Amniotic epithelial cell (primary cell): ENCODE measurements around the gene ILKAP.
A peak's percentile ranks its signal among the peaks of the same experiment; 100 is the strongest.
"Not testable (repeated sequence)": the region's sequence is repeated elsewhere in the genome, so short reads cannot be mapped to it uniquely, and the experiment has no call there.

ENCODE experiments used
- DNase-seq: peaks from one replicate; pipeline ENCODE4 v3.0.0-alpha.2; 2010; ENCODE audit warnings: low read depth

Gene ILKAP

DNA sequence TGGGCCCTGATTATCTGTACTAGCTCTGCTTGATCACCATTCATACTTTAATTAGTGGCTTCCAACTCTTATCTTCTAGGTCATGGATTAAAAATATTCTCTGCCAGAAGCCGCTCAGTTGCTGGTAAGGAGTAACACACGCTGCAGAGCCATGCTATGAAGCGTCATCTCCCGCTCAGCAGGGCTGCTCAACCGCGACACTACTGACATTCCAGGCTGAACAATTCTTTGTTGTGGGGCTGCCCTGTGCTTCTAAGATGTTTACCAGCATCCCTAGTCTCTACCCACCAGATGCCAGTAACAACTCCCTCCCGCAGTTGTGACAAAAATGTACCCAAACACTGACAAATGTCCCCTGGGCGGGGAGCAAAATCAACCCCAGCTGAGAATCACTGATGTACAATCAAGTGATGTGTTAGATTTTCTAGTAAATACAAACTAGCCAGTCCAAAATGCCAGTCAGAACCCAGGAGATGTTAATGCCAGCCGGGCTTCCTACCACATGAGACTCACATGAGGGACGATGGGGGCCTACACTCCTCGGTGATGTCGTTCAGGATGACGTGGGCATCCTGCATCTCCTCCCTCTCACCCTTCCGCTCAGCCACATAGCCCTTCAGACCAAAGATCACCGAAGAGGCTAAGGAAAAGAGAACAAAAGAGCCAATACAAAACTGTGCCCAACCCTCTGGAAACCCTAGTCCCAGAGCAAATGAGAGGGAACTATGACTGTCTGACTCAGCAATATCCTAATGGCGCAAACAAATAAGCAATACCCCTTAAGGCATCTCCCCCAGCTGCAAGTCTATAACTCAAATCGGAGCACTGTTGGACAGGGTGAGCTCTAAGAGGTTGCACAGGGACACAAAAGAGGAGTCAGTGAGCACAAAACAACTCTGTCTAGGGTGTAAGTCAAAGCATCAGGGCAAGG, 15.6 kb downstream of the ILKAP start:
- no peak for DNase-seq

DNA sequence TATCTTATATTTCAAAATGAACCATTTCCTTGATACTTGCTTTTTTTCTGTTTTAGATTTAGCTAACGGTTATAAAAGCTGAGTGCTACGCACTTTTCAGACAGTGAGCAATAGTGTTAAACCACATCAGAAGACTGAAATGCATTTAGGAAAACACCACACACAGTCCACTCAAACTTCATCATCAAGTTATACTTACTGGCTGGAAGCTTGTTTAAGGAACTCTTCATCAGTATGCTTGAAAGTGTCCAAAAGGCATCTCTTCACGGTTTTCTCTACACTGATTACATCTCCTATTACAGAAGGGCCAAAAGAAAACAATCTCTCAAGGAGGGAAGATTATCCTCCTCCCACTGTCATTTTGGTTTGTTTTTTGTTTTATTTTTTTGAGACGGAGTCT, 19.7 kb downstream of the ILKAP start:
- no peak for DNase-seq

DNA sequence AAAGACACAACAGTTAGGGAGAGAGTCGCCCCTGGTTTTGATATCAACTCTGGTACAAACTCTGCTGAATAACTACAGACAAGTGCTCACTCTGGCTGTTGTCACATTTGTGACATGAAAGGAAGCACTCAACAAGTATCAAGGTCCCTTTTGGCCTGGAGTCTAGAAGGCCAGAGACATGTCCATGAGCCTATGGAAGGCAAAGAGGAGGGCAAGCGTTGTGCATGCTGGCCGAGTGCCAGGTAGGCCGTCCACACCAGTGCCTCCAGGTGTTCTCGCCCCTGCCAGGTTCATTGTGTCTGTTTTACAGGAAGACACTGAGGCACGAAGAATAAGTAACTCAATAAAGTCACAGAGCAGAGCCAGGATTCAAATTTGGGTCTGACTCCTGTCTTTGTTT, 21.1 kb downstream of the ILKAP start:
- no peak for DNase-seq

DNA sequence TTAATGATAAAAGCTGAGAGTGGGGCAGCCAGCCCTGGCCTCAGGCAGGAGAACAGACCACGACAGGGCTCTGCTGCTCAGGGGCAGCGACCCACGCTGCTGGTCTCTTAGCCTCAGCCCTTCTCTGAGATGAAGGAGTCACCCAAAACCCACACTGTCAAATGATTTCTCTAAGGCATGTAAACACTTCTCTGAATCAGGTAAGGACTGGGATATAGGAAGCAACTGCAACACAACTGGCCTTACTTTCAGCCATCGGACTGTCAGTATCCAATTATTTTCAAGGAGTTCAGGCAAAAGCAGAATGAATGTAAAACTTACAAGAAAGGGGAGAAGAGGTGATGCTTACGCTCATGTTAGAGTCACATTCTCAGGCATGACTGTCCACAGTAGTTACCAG, 22.9 kb downstream of the ILKAP start:
- DNase-seq = no peak

DNA sequence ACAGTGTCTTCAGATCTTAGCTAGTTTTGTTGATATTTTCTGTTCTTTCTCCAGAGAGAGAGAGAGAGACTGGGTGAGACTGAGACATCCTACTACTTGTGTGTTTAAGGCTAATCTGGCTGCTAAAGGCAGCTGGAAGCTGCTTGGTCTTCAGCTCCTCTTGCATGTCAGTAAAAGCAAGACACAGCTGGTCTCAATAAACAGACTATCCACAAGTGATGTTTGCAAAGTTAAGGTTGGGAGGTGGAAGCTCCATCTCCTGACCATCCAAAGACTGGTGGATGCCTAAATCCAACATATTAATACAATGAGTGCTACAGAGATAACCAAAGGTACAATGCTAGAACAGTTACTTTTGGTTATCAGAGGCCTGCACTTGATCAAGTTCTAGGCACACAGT, 26.9 kb downstream of the ILKAP start:
- DNase-seq = no peak

DNA sequence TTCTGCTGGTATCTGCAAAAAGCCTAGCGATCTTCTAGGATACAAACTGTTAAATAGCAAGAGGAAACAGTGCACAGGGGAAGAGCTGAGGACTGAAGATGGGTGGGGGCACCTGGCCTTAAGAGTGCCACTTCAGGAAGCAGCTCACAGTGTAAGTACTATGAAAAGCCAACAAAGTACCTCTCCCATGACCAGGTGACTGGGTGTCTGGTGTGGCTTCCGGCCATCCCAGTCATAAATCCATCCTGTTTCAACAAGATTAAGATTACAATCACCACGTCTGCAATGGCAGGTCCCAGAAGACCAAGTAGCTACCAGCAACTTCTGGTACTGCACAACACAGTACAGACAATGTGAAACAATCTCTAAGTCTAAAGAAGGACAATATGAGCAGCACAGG, 28.8 kb downstream of the ILKAP start:
- no peak for DNase-seq

DNA sequence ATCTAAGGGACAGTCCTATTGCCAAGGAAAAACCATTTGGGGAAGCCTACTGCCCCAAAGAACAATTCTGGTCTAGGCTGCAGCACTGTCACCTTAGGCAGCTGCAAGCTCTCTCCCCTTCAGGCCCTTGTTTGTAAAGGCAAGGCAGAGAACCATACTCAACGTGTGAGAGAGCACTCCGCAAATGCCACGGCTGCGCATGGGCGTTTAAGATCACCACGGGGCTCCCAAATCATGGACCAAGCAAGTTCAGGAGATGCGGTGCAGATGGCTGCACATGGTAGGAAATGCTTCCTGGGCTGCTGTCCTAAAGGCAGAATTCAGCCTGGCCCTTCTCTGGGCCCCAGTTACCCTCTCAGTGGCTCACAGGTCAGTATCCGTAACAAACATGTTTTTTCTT, 29.2 kb downstream of the ILKAP start:
- no peak for DNase-seq

DNA sequence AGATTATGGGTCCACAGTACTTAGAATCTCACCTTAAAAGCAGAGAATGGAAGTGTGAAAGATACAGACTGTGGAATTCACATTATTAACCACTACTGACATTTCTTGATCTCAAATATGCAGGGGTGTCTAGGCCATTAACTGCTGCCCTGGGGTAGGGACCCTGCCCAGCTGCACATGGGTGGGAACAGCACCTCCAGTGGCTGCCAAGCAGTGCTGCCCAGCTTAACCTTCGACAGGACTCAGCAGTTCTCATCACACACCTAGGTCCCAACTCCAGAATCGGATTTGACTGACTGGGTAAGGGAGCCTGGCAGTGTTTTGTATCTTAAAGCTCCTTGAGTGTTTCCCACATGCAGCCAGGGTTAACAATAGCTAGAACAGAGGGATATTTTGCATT, 29.8 kb downstream of the ILKAP start:
- no peak for DNase-seq

DNA sequence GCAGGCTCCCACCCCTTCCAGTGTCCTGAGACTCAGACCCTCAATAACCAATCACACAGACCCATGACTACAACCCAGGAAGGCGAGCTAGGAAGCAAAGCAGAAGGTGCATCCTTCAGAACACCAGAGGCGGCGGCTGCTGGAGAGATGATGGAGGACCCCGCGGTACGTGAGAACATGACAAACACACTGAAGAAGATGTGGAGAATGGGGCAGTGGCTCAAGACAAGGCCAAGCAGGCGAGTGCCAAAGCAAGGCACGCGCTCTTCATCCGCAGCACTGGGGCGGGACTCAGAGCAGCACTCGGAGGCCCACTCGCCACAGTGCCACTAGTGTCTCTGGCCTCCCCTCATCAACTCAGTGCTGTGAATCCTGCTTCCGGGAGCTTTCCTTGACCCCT, 31.1 kb downstream of the ILKAP start:
- DNase-seq = no peak

DNA sequence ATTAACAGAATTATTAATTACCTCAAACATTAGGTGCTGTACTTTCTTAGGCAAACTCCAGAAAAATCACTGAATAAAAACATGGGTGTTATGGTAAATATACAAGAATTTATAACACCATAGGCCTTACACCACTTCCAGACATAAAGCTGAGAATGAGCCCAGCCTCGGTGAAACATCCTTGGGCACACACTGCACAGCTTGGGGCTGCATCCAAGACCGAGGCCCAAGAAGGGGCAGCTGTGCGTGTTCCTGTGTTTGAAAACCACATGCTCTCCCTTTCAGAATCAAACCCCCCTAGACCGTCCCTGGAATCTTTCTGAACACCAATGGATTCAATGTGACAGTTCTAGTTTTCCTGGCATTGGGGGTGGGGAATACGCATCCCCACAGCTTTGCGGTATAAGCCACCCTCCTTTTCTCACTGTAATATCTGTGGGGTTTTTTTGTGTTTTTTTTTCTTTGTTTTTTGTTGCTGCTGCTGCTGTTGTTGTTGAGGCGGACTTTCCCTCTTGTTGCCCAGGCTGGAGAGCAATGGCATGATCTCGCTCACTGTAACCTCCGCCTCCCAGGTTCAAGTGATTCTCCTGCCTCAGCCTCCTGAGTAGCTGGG, 31.8 kb downstream of the ILKAP start:
- no peak for DNase-seq

DNA sequence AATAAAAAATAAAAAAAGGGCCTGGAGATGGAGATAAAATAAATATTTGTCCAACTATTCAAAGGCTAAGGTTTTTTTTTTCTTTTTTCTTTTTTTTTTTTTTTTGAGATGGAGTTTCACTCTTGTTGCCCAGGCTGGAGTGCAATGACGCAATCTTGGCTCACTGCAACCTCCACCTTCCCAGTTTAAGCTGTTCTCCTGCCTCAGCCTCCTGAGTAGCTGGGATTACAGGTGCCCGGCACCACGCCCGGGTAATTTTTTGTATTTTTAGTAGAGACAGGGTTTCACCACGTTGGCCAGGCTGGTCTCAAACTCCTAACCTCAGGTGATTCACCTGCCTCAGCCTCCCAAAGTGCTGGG, 32.4 kb downstream of the ILKAP start:
- DNase-seq = not testable (repeated sequence)

DNA sequence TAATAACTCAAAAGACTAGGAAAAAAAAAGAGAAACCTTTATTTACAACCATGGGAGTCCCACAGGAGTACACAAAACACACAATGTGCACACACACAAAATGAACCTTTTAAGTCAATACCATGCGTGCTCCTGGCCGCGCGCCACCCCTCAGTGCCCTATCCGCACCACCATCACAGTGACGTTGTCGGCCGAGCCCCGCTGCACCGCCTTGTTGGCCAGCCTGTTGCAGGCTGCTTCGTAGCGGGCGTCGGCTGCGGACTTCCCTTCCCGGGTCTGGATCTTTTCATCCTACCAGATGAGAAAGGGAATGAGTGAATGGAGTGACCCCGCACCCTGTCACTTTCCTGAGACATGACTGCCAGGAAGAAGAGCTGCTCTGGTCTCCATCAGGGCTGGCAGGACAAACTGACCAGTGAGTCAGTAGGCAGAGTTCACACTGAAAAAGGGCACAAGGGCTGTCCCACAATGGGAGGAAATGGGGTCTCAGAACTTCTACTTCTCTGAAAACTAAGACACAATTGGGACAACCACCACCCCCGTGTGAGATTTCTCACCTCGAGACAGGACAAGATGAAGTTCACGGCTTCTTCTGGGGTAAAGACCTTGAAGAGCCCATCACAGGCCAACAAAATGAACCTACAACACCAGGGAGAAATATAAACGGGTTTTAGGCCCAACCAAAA, 33.0 kb downstream of the ILKAP start:
- DNase-seq = no peak

DNA sequence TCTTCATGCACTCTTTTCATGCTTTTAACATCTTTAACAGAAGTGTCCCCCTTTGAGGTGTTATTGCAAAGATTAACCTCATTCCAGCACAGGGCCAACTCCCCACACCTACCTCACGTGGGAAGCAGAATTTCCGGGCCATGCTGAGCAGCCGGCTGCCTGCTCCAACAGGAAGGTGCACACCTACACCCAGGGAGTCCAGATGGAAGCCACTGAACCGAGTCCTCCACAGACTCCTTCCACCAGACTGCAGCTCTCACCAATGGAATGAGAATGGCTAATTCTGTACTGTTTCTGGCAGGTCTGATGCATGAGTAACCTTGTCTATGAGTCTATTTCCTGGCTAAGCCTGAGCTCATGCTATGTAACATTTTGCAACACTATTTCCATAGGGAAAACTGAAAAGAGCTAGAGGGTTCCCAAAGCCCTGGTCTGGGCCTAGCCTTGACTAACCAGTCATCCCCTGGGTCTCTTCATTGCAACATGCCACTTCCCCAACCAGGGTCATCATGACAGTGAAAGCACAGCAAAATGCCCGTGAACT, 33.7 kb downstream of the ILKAP start:
- DNase-seq = peak; percentile 95

DNA sequence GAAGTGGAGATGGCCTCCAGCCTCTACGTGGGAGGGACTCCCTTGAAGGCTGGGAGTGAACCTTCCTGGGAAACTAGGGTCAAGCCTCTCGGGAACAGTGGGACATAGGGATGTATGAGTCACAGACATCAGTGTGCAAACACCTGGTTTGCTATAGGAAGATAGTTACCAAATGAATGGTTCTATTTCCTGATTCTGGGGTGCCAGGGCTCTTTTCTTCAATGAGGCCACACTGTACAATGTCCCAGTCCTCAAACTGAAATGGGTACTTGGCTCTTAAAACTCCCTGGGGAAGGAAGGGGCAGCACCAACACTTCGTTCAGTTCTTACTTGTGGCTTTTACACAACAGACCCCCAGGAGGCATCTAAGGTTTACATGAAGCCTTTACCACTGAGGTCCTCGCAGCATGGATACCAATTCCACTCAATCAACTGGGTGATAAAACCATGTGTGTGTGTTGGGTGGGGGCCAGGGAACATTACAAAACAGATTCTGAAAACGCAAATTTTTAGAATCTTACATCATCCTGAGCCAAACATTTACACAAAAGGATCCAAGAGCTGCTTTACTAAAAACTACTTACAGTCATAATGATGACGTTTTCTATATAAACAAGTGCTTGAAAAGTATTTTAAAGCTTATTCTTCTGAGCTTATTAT, 34.3 kb downstream of the ILKAP start:
- DNase-seq = peak; percentile 92

DNA sequence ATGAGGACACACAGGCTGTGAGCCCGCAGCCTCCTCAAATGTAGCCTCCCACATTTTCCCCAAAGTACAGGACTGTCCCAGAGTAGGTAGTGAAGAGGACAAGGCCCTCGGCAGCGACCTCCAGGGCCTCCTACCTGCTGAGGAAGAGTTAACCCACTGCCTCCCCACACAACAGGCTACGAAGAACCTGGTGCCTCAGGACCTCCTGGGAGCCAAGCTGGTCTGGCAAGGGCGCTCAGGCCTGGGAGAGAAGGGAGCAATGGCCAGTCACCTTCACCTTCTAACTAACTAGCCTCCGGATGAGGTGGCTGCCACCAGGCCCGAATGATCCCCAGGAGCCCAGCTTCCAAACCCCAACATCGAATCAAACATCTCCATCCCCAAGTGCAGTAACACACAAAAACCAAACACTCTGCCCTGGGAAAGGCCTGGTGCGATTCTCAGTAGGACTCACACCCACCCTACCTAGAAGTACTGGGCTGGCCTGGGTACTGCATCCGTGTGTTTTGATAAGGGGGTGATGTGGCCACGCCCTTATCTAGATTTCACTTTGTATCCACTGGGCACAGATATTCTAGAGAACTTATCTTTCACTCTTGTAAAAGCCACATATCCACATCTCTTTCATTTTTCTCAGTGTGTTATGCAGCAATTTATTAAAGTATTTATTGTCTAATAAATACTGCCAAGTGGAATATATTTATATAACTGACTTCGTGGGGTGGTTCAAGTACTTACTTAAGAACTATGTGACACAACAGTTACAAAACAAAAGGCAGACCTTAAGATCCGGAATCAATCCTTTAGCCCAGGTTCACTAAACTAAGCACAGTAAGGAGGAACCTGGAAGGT, 35.1 kb downstream of the ILKAP start:
- DNase-seq = no peak

DNA sequence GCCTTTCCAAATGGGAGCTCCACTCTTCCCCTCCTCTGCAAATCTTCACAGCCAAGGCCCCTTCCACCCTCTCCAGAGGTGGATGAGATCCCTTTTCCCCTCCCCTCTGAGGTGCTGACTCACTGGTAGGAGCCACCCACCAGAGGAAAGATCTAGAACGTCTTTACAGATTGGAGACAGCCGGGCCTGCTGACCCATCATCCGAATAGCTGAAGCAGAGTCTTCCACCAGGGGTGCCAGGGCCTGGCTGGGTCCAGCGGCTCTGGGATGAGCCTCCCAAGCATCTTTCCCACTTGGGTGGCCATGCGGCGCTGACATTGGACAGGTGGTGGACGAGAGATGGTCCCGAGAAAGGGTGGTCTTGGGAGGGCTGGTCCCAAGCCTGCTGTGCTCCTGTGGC, 35.7 kb downstream of the ILKAP start:
- peak; percentile 40 for DNase-seq

DNA sequence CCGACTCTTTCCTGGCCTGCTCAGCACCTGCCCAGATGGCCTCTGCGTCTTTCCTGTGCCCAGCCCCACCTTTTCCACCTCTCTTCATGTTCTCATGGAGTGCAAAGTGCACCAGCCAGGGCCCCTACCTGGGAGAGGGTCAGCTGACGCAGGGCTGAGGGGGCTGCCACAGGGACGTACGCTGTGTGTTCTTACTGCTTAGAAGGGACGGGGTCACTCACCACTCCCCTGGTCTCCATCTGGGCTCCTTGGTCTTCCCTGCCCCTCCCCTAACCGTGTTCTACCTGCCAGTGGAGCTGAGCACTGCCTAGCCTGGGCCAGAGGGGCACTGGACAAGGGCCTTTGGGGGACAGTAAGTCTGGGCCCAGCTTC, 36.2 kb downstream of the ILKAP start:
- DNase-seq = no peak

DNA sequence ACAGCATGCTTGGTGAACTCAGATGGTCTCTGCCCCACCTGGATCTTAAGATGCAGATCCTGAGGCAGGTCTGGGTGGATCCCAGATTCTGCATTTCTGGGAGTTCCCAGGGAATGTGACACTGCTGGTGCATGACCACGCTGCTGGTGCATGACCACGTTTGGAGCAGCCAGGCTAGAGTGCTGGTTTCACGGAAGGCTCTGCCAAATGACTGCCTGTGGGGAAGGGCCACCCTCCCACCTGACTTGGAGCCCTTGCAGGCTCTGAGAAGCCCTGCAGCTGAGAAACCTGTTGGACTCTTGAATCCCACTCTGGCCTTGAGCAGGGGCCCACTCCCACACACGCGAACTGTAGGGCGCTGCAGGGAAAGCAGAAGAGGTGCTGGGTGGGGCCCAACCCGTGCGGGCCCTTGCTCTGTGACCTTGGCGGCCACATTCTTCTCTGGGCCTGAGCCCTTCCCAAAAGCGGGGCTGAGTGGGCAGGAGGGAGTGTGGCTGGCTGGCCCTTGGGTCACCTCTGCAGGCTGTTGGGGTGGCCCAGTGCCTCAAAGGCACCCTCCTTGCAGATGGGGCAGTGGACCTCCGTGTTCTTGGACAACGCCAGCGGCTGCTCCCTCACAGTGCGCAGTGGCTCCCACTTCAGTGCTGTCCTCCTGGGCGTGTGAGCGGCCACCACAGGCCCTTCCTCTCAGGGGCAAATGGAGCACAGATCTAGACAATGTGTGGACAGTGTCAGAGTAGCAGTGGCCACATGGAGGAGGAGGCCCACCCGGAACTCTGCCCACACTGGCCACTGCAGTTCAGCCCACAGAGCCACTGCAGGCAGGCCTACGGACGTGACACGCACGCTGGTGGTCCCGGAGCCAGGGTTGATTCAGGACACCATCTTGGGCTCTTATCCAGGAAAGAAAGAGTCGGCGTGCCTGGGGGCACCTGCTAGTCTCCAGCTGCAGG, 36.8 kb downstream of the ILKAP start:
- no peak for DNase-seq

DNA sequence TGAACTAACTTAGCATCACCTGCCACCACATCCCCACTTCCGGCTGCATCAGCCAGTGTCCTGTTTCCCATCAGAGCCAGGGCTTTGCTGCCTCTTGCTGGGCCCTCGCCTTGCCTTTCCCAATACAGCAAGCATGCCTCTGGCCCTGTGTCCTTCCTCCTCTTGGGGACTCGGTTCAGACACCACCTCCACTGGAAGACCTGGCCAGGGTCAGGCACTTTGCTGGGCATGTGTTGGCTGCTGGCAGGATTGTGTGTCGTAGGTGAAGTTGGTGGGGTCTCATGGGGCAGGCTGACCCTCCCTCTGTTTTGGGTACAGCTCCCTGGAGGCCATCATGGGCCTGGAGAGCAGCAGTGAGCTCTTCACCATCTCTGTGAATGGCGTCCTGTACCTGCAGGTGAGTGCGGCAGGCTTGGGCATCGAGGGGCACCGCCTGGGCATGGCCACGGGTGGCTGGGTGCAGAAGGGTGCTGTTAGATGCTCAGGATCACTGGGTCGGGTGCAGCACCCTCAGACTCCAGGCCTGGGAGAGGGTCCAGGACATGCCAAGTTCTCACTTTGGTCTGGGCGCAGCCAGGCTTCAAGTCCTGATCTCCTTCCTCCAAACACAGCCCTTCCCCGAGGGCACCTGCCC, 38.1 kb downstream of the ILKAP start:
- DNase-seq = no peak

DNA sequence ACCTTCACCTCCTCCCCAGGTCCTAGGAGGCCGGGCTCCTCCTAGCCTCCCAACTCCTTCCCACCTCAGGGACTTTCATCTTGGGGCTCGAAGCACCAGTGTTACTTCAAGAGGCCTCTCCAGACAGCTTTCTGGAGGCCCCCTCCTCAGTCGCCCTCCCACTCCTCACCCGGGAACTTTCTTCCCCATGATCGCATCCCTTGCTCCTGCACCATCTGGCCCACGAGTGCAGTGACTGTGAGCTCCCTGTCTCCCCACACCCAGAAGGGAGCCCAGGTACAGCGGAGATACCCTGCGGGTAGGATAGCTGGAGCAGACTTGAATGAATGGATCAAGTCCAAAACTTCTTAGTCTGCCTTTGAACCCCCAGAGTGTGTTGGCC, 38.6 kb downstream of the ILKAP start:
- DNase-seq = no peak
